HG02763 (cell line): Measurements from ENCODE around the gene ADIPOR2.

Source experiments
- ATAC-seq: cut with Tn5 transposase; IDR thresholded peaks from one replicate; pipeline ENCODE4 v1.9.1; 2021; ENCODE audit warnings: mild to moderate bottlenecking, moderate library complexity; ENCODE audit not compliant: unreplicated experiment

ADIPOR2 gene

GRCh38 chr12:1826867-1827705, 136.2 kb downstream of the ADIPOR2 start:
- no peak for ATAC-seq

- ATAC-seq: no peak
Observed at GRCh38 chr12:1827826-1828805, 137.2 kb downstream of the ADIPOR2 start.

- no peak for ATAC-seq
Observed at GRCh38 chr12:1828856-1829255, 138.0 kb downstream of the ADIPOR2 start.

GRCh38 chr12:1829306-1829900, 138.5 kb downstream of the ADIPOR2 start:
- no peak for ATAC-seq

- no peak for ATAC-seq
Observed at GRCh38 chr12:1830401-1830845, 139.6 kb downstream of the ADIPOR2 start.

GRCh38 chr12:1830981-1831963, 140.4 kb downstream of the ADIPOR2 start:
- no peak for ATAC-seq

GRCh38 chr12:1832801-1833595, 142.1 kb downstream of the ADIPOR2 start:
- no peak for ATAC-seq

GRCh38 chr12:1833596-1834028, 142.7 kb downstream of the ADIPOR2 start:
- no peak for ATAC-seq

- ATAC-seq: no peak
Observed at GRCh38 chr12:1834186-1834925, 143.5 kb downstream of the ADIPOR2 start.

- no peak for ATAC-seq
Observed at GRCh38 chr12:1835211-1836131, 144.6 kb downstream of the ADIPOR2 start.

GRCh38 chr12:1836241-1836803, 145.5 kb downstream of the ADIPOR2 start:
- no peak for ATAC-seq

- ATAC-seq: no peak
Observed at GRCh38 chr12:1836854-1837421, 146.1 kb downstream of the ADIPOR2 start.

GRCh38 chr12:1837541-1838204, 146.8 kb downstream of the ADIPOR2 start:
- ATAC-seq: no peak
